K562 (cell line): ENCODE data around the gene F11R. TPM values are rescaled to one million over a fixed set of nuclear protein-coding genes. Genes with fewer than 3 reads are reported as not detected.

Experiments used
- BHLHE40 ChIP-seq: IDR thresholded peaks from 2 replicates; pipeline ENCODE4 v1.6.1; 2011; ENCODE audit warnings: low read length, improper control_type of control experiment
- BRD4 ChIP-seq: fragments of 200-600 bp; sonication (generic); IDR thresholded peaks from 2 replicates; pipeline ENCODE4 v1.6.1; 2017; ENCODE audit warnings: inconsistent platforms
- HMG20B ChIP-seq: fragments of 250-450 bp; sonication (Bioruptor Pico); IDR thresholded peaks from 2 replicates; pipeline ENCODE4 v1.5.0; 2021; ENCODE audit warnings: mild to moderate bottlenecking
- ILK ChIP-seq: fragments of 450-650 bp; IDR thresholded peaks from 2 replicates; pipeline ENCODE4 v1.6.1; 2016; ENCODE audit warnings: missing genetic modification characterization, low read depth, mild to moderate bottlenecking, missing compliant biosample characterization, moderate library complexity, borderline replicate concordance
- KAT2B ChIP-seq: IDR thresholded peaks from one replicate; pipeline ENCODE4 v1.6.1; 2012; ENCODE audit warnings: low read depth, mild to moderate bottlenecking, control low read depth, inconsistent platforms, low read length, moderate library complexity
- PHF8 ChIP-seq: fragments of 200-600 bp; sonication (generic); IDR thresholded peaks from 2 replicates; pipeline ENCODE4 v1.6.1; 2012; ENCODE audit warnings: mixed run types, mild to moderate bottlenecking, inconsistent platforms, low read length, moderate library complexity, borderline replicate concordance
- PTBP1 ChIP-seq: fragments of 200-400 bp; formaldehyde crosslinking; IDR thresholded peaks from 2 replicates; pipeline ENCODE4 v1.6.1; 2017; ENCODE audit warnings: low read depth, low read length
- SMARCC2 ChIP-seq: fragments of 450-650 bp; IDR thresholded peaks from 2 replicates; pipeline ENCODE4 v1.6.1; 2017; ENCODE audit warnings: antibody characterized with exemption, moderate library complexity, mild to moderate bottlenecking, low read depth
- TAF15 ChIP-seq: fragments of 200-400 bp; formaldehyde crosslinking; IDR thresholded peaks from 2 replicates; pipeline ENCODE4 v1.6.1; 2017; ENCODE audit warnings: mild to moderate bottlenecking, low read depth, low read length, moderate library complexity
- TEAD1 ChIP-seq, 2 experiments: fragments of 450-650 bp in 1 of 2; sonication (generic) in 1 of 2; formaldehyde crosslinking; IDR thresholded peaks; 2 replicates each; pipeline versions ENCODE4 v1.4.0 to v1.8.0; 2020 to 2022; ENCODE audit warnings: mild to moderate bottlenecking in 2 of 2, missing genetic modification reagents in 1 of 2
- ZNF395 ChIP-seq: fragments of 200-800 bp; sonication (Bioruptor generic); IDR thresholded peaks from 2 replicates; pipeline ENCODE4 v1.6.1; 2017; ENCODE audit warnings: missing genetic modification characterization, missing compliant biosample characterization
- ZNF407 ChIP-seq: fragments of 450-650 bp; IDR thresholded peaks from 2 replicates; pipeline ENCODE4 v1.6.1; 2016; ENCODE audit warnings: low read depth
- ZNF780A ChIP-seq: fragments of 250-450 bp; sonication (Bioruptor Pico); IDR thresholded peaks from 2 replicates; pipeline ENCODE4 v1.5.0; 2021; ENCODE audit warnings: mild to moderate bottlenecking
- polyA plus RNA-seq, 8 experiments: library from polyadenylated mRNA; depleted of rRNA in 4 of 8; stranded (reverse) in 5 of 8; unstranded in 3 of 8; fragments of >200 nt; fragmentation: Nextera tagmentation in 2 of 8; fragmentation: Illumina TruSeq in 1 of 8; extraction: Ambion mirVana in 2 of 8; extraction: Trizol in 1 of 8; gene quantifications; 2 replicates each; pipeline versions ENCODE4 v1.2.1 to v1.2.3, GENCODE V29; 2011 to 2014; ENCODE audit warnings: inconsistent platforms in 1 of 8, missing spikeins in 1 of 8
- total RNA-seq, 7 experiments: library from RNA; depleted of rRNA in 6 of 7; stranded (reverse); fragments of >200 nt in 6 of 7; fragmentation: Illumina TruSeq in 2 of 7; extraction: Trizol in 2 of 7; gene quantifications; 2 replicates each; pipeline versions ENCODE4 v1.2.1 to v1.2.3, GENCODE V29; 2011 to 2021; ENCODE audit warnings: low replicate concordance in 1 of 7
- TF ChIP-seq, protein P1 (sequence below): fragments of 450-650 bp; formaldehyde crosslinking; IDR thresholded peaks from 2 replicates; pipeline ENCODE4 v1.4.0; 2020; ENCODE audit warnings: mild to moderate bottlenecking
- TF ChIP-seq, protein P2 (sequence below): fragments of 450-650 bp; formaldehyde crosslinking; IDR thresholded peaks from 2 replicates; pipeline ENCODE4 v1.4.0; 2020; ENCODE audit warnings: mild to moderate bottlenecking, moderate library complexity

F11R gene
- total and polyA plus RNA-seq, 9 of the 15 experiments (the other 6 are each of a cell fraction or from before 2014, with no cell fraction given) = 27.4 to 187 (median 52.5) TPM

DNA sequence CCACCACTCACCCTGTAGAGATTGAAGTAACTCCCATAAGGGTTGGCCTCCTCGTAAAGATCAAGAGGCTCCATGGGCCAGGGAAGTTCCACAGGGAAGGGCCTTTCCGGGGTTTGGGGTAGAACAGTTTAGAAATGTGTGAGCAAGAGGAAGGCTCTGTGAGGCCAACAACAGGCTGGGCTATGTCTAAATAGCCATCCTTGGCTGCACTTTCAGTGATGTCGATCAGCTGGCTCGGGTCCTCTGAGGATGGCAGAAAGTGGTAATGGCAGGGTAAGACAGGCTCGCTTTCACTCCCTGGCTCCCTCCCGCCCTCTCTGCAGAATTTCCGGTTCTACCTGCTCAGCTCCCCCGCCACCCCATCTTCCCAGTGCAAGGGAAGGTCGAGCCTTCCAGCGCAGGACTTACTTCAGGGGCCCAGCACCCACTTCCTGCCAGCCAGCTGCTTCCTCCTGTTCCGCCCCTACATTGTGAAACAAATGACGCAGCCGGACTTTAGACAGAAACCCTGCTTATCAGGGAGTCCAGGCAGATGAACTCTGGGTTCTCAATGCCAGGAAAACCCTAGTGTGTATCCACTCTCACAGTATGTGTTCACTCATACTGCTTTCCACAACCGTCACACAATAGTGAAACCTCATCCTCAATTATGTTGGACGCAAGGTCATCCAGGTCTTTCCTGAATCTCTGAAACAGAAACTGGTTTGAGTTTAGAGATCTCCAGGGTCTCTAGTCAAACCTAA lies 7.3 kb downstream of the F11R start (continued):
- TF ChIP-seq ZNF407 = no peak
- TF ChIP-seq ZNF395 (CRISPR knock-in tag) = no peak; the same call in 1 of the 2 replicates
- TF ChIP-seq ILK = no peak
- peak; percentile 56; the same call in 1 of the 2 replicates for TF ChIP-seq PHF8
- TF ChIP-seq HMG20B = no peak
- no peak for TF ChIP-seq KAT2B
- TF ChIP-seq TEAD1 (CRISPR knock-in tag; IDR thresholded peaks at IDR 0.05) = peak in 1 of 2 experiments; percentile 45; a peak in 1 of 4 replicates
- no peak for TF ChIP-seq PTBP1
- TF ChIP-seq, protein P1, sequence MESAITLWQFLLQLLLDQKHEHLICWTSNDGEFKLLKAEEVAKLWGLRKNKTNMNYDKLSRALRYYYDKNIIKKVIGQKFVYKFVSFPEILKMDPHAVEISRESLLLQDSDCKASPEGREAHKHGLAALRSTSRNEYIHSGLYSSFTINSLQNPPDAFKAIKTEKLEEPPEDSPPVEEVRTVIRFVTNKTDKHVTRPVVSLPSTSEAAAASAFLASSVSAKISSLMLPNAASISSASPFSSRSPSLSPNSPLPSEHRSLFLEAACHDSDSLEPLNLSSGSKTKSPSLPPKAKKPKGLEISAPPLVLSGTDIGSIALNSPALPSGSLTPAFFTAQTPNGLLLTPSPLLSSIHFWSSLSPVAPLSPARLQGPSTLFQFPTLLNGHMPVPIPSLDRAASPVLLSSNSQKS (CRISPR knock-in tag) = no peak
- no peak for TF ChIP-seq TAF15
- TF ChIP-seq, protein P2, sequence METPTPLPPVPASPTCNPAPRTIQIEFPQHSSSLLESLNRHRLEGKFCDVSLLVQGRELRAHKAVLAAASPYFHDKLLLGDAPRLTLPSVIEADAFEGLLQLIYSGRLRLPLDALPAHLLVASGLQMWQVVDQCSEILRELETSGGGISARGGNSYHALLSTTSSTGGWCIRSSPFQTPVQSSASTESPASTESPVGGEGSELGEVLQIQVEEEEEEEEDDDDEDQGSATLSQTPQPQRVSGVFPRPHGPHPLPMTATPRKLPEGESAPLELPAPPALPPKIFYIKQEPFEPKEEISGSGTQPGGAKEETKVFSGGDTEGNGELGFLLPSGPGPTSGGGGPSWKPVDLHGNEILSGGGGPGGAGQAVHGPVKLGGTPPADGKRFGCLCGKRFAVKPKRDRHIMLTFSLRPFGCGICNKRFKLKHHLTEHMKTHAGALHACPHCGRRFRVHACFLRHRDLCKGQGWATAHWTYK (CRISPR knock-in tag) = peak; percentile 74
- peak; percentile 73; the same call in 1 of the 2 replicates for TF ChIP-seq SMARCC2
- TF ChIP-seq ZNF780A (CRISPR knock-in tag) = no peak
- peak; percentile 52; the same call in 1 of the 2 replicates for TF ChIP-seq BRD4
- no peak; the same call in 1 of the 2 replicates for TF ChIP-seq BHLHE40
